Gastrocnemius medialis (tissue), 4 donors: ENCODE results near the gene COL9A3. TPM values are rescaled to one million over a fixed set of nuclear protein-coding genes. Genes with fewer than 3 reads are reported as not detected.

ENCODE experiments used
- ATAC-seq, 2 donors: fragments of 150-250 bp; one replicate each; pipeline ENCODE4 v1.9.1; 2016
- DNase-seq, 2 donors: peaks; one replicate each; pipeline ENCODE4 v3.0.0-alpha.2; 2019
- H3K27ac ChIP-seq, 4 donors: fragments of 200-600 bp; sonication (generic); 1 replicate in 1 of 4; 2 replicates in 3 of 4; pipeline ENCODE4 v1.5.1; 2016 to 2018; ENCODE audit warnings: mild to moderate bottlenecking in 2 of 4, moderate library complexity in 1 of 4
- H3K27me3 ChIP-seq, 3 donors: fragments of 200-600 bp; sonication (generic) in 2 of 3; 1 replicate in 1 of 3; 2 replicates in 2 of 3; pipeline versions ENCODE4 v1.5.1 to v1.6.0; 2016 to 2019; ENCODE audit warnings: mild to moderate bottlenecking in 1 of 3, moderate library complexity in 1 of 3
- H3K36me3 ChIP-seq, 2 donors: fragments of 200-600 bp; sonication (generic) in 1 of 2; one replicate each; pipeline ENCODE4 v1.5.1; 2017 to 2018
- H3K4me1 ChIP-seq, 2 donors: fragments of 200-600 bp; sonication (generic) in 1 of 2; one replicate each; pipeline ENCODE4 v1.5.1; 2016 to 2017; ENCODE audit warnings: mild to moderate bottlenecking in 2 of 2
- H3K4me3 ChIP-seq, 4 donors: fragments of 200-600 bp; sonication (generic) in 3 of 4; 1 replicate in 1 of 4; 2 replicates in 3 of 4; pipeline ENCODE4 v1.5.1; 2016 to 2019; ENCODE audit warnings: mild to moderate bottlenecking in 2 of 4
- H3K9me3 ChIP-seq, 3 donors: fragments of 200-600 bp; sonication (generic) in 2 of 3; 1 replicate in 1 of 3; 2 replicates in 2 of 3; pipeline ENCODE4 v1.5.1; 2016 to 2019
- POLR2A ChIP-seq, 2 donors: fragments of 450-650 bp; IDR thresholded peaks; one replicate each; pipeline ENCODE4 v1.6.1; 2017; ENCODE audit warnings: antibody characterized with exemption in 2 of 2, mild to moderate bottlenecking in 2 of 2, moderate library complexity in 2 of 2
- in situ Hi-C, 4 donors: fragments of 200-750 bp; cut with MboI; loops; one replicate each; pipeline versions ENCODE4 v1.15.0 to v1.8.0; 2017; ENCODE audit warnings: low sequenced_read_pairs in 4 of 4
- intact Hi-C: fragments of 100-400 bp; cut with DNase I; formaldehyde crosslinking; loops from one replicate; pipeline ENCODE4 v1.15.1; 2023; ENCODE audit warnings: low total_unique reads
- total RNA-seq, 4 donors: library from RNA; depleted of rRNA; stranded (reverse); fragments of >200 nt; gene quantifications; one replicate each; pipeline versions ENCODE4 v1.1.0 to v1.2.3, GENCODE V29; 2016
- TF ChIP-seq, protein P1 (sequence below), 5 experiments: fragments of 450-650 bp in 3 of 5; fragments of 200-600 bp in 2 of 5; sonication (generic) in 2 of 5; IDR thresholded peaks in 4 of 5; conservative IDR thresholded peaks in 1 of 5; 1 replicate in 4 of 5; 2 replicates in 1 of 5; pipeline ENCODE4 v1.5.1; 2016 to 2019; ENCODE audit warnings: antibody characterized with exemption in 5 of 5, mild to moderate bottlenecking in 3 of 5, moderate library complexity in 3 of 5

Gene COL9A3
- total RNA-seq, 4 donors from 2014 or later, result 0.41 to 4.1 (median 1.6) TPM

DNA sequence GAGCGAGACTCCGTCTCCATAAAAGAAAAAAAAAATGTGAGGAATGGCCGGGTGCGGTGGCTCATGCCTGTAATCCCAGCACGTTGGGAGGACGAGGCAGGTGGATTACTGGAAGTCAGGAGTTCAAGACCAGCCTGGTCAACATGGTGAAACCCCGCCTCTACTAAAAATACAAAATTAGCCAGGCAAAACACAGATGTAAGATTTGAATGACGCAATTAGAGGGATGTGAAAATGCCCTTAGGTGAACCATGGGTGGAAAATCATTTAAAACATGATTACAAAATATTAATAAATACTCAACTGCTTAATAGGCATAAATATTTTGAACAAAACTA, 20.9 kb downstream of the COL9A3 start:
- intact Hi-C loops (no loop called here), in situ Hi-C loops (no loop called here)
- Histone ChIP-seq H3K27me3 (peaks cover 21 to 28% (median 27%) of the 10 kb centered on the region in 3 donors), H3K4me1 (no peaks in the 10 kb centered on the region), H3K27ac (no peak overlapping the region), H3K4me3 (no peak overlapping the region), H3K9me3 (no peaks in the 10 kb centered on the region), H3K36me3 (no peaks in the 10 kb centered on the region)
- DNase-seq (no peak), ATAC-seq (no peak)
- TF ChIP-seq, protein P1, sequence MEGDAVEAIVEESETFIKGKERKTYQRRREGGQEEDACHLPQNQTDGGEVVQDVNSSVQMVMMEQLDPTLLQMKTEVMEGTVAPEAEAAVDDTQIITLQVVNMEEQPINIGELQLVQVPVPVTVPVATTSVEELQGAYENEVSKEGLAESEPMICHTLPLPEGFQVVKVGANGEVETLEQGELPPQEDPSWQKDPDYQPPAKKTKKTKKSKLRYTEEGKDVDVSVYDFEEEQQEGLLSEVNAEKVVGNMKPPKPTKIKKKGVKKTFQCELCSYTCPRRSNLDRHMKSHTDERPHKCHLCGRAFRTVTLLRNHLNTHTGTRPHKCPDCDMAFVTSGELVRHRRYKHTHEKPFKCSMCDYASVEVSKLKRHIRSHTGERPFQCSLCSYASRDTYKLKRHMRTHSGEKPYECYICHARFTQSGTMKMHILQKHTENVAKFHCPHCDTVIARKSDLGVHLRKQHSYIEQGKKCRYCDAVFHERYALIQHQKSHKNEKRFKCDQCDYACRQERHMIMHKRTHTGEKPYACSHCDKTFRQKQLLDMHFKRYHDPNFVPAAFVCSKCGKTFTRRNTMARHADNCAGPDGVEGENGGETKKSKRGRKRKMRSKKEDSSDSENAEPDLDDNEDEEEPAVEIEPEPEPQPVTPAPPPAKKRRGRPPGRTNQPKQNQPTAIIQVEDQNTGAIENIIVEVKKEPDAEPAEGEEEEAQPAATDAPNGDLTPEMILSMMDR (IDR thresholded peaks at IDR 0.05 in 4 of 5, conservative IDR thresholded peaks at IDR 0.05 in 1 of 5), result no peak
- no peak for TF ChIP-seq POLR2A (IDR thresholded peaks at IDR 0.05)

DNA sequence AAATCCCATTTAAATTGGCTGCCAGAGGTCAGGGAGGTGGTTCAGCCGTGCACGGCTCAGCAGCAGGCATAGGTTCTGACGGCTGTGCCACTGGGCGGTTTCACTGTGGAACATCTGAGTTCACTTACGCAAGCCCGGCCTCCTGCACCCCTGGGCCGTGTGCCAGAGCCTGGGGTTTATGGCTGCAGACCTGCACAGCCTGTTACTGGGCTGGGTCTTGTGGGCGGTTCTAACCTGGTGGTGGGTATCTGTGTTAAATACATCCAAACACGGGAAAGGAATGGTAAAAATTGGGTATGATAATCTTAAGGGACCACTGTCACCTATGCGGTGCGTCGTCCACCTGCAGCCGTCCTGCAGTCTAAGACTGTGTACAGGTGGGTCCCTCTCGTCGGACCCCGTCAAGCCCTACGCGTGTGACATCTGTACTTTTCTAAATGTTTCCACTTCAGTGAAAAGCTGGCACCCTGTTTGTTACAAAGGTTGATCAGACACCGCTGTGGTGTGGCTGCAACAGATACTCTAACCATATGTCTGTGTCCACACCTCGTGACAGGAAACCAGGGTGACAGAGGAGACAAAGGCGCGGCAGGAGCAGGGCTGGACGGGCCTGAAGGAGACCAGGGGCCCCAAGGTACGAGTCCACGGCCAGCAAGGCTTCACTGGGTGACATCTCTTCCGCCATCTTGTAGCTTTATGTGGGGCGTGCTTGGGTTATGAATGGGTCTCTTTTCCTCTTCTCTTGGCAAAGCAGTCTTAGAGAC, 21.5 kb downstream of the COL9A3 start:
- Histone ChIP-seq H3K9me3 (no peaks in the 10 kb centered on the region), H3K27ac (no peak overlapping the region), H3K4me1 (no peaks in the 10 kb centered on the region), H3K27me3 (peaks cover 21 to 25% (median 23%) of the 10 kb centered on the region in 3 donors), H3K4me3 (no peak overlapping the region), H3K36me3 (no peaks in the 10 kb centered on the region)
- ATAC-seq (no peak), DNase-seq (no peak)
- in situ Hi-C loops (no loop called here), intact Hi-C loops (no loop called here)
- TF ChIP-seq, protein P1 (IDR thresholded peaks at IDR 0.05 in 4 of 5, conservative IDR thresholded peaks at IDR 0.05 in 1 of 5), result no peak
- no peak for TF ChIP-seq POLR2A (IDR thresholded peaks at IDR 0.05)

DNA sequence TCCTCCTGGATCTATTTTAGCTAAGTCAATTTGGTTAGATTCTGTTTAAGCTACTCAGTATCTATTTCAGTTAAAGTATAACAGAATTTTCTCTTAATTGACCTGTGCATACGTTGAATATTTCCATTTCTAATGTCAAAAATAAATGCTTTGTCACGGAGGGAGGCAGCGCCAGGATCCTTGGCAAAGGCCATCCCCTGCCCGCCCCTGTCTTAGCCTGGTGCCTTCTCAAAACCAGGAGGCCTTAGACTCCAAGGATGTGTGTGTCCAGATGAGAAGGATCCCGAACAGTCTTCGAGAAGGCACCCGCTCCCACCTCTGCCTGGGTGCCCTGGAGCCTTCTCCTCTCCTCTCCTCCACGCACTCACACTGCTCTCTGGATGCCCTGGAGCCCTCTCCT, 22.4 kb downstream of the COL9A3 start:
- intact Hi-C loops (no loop called here), in situ Hi-C loops (no loop called here)
- no peak overlapping the region for H3K27ac ChIP-seq
- no peak for ATAC-seq
- H3K9me3 ChIP-seq, result no peaks in the 10 kb centered on the region
- no peak for TF ChIP-seq POLR2A (IDR thresholded peaks at IDR 0.05)
- TF ChIP-seq, protein P1 (IDR thresholded peaks at IDR 0.05 in 4 of 5, conservative IDR thresholded peaks at IDR 0.05 in 1 of 5), result no peak
- no peak for DNase-seq
- no peak overlapping the region for H3K4me3 ChIP-seq
- H3K4me1 ChIP-seq, result no peaks in the 10 kb centered on the region
- no peaks in the 10 kb centered on the region for H3K36me3 ChIP-seq
- H3K27me3 ChIP-seq, result peaks cover 20 to 25% (median 21%) of the 10 kb centered on the region in 3 donors

DNA sequence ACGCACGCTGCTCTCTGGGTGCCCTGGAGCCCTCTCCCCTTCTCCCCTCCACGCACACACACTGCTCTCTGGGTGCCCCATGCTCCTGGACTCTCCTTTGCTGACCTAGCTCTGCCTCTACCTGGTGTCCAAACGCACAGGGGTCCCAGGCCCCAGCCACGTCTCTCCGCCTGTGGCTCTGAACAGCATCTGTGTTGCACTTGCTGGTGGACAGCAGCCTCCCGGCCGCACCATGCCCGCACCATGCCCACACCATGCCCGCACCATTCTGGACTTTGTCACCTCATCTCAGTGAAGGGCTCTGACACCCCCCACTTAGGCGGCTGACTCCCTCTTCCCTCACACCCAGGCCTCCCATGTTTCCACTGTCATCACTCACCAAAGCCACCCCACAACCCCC, 23.0 kb downstream of the COL9A3 start:
- no peaks in the 10 kb centered on the region for H3K9me3 ChIP-seq
- in situ Hi-C loops, result no loop called here
- ATAC-seq, result no peak

More for the DNA sequence above, 23.0 kb downstream of the COL9A3 start:
- intact Hi-C loops, result no loop called here
- Histone ChIP-seq H3K36me3 (no peaks in the 10 kb centered on the region), H3K4me3 (no peak overlapping the region), H3K27ac (no peak overlapping the region), H3K27me3 (peaks cover 18 to 22% (median 21%) of the 10 kb centered on the region in 3 donors), H3K4me1 (no peaks in the 10 kb centered on the region)
- DNase-seq, result no peak
- no peak for TF ChIP-seq POLR2A (IDR thresholded peaks at IDR 0.05)
- TF ChIP-seq, protein P1 (IDR thresholded peaks at IDR 0.05 in 4 of 5, conservative IDR thresholded peaks at IDR 0.05 in 1 of 5), result no peak
